DND-41 (cell line): ENCODE data around the gene TGM4.
"Not testable (repeated sequence)": the region's sequence is repeated elsewhere in the genome, so short reads cannot be mapped to it uniquely, and the experiment has no call there.

ENCODE experiments used
- ATAC-seq: fragments of 200-7000 bp; cut with Tn5 transposase; 3 replicates; pipeline ENCODE4 v1.9.1; 2021; ENCODE audit warnings: low read depth; ENCODE audit not compliant: insufficient read depth
- DNase-seq: peaks from one replicate; pipeline ENCODE4 v3.0.0-alpha.2; 2020
- H2AFZ ChIP-seq: 2 replicates; pipeline ENCODE4 v1.6.0; 2012; ENCODE audit warnings: low read depth, low read length
- H3K27ac ChIP-seq: 2 replicates; pipeline ENCODE4 v1.5.1; 2012; ENCODE audit warnings: low read length, inconsistent platforms
- H3K27me3 ChIP-seq: fragments of 200-600 bp; sonication (generic); 2 replicates; pipeline ENCODE4 v1.6.0; 2012; ENCODE audit warnings: low read length, mild to moderate bottlenecking, inconsistent platforms; ENCODE audit not compliant: insufficient read depth, poor library complexity
- H3K36me3 ChIP-seq: 2 replicates; pipeline ENCODE4 v1.5.1; 2012; ENCODE audit warnings: low read length, inconsistent platforms; ENCODE audit not compliant: insufficient read depth
- H3K4me1 ChIP-seq: 2 replicates; pipeline ENCODE4 v1.5.1; 2012; ENCODE audit warnings: mild to moderate bottlenecking, low read length; ENCODE audit not compliant: insufficient read depth
- H3K4me2 ChIP-seq: 2 replicates; pipeline ENCODE4 v1.6.0; 2012; ENCODE audit warnings: mild to moderate bottlenecking, moderate library complexity, low read length, inconsistent platforms; ENCODE audit not compliant: insufficient read depth
- H3K4me3 ChIP-seq, 2 experiments: fragments of 200-600 bp in 1 of 2; shearing (Covaris generic) in 1 of 2; 2 replicates each; pipeline ENCODE4 v1.5.1; 2012 to 2016; ENCODE audit warnings: inconsistent platforms in 2 of 2, low read length in 2 of 2, mild to moderate bottlenecking in 2 of 2, low read depth in 1 of 2, moderate library complexity in 1 of 2
- H3K79me2 ChIP-seq: 2 replicates; pipeline ENCODE4 v1.6.0; 2012; ENCODE audit warnings: low read length, inconsistent platforms; ENCODE audit not compliant: insufficient read depth
- H3K9ac ChIP-seq: 2 replicates; pipeline ENCODE4 v1.6.0; 2012; ENCODE audit warnings: low read depth, mild to moderate bottlenecking, inconsistent platforms, low read length, moderate library complexity
- H3K9me3 ChIP-seq: 2 replicates; pipeline ENCODE4 v1.5.1; 2012; ENCODE audit warnings: low read length, moderate library complexity, mild to moderate bottlenecking, inconsistent platforms; ENCODE audit not compliant: insufficient read depth, severe bottlenecking
- H4K20me1 ChIP-seq: 2 replicates; pipeline ENCODE4 v1.6.0; 2012; ENCODE audit warnings: low read length; ENCODE audit not compliant: insufficient read depth
- EZH2 ChIP-seq: IDR thresholded peaks from 3 replicates; pipeline ENCODE4 v1.6.1; 2012; ENCODE audit warnings: borderline replicate concordance, low read depth, mild to moderate bottlenecking, moderate library complexity, low read length, inconsistent platforms; ENCODE audit not compliant: severe bottlenecking
- TF ChIP-seq, protein P1 (sequence below): IDR thresholded peaks from 2 replicates; pipeline ENCODE4 v1.5.1; 2012; ENCODE audit warnings: borderline replicate concordance, low read length, moderate library complexity, mild to moderate bottlenecking; ENCODE audit not compliant: poor library complexity, severe bottlenecking; ENCODE audit errors: extremely low read depth

Gene TGM4

DNA sequence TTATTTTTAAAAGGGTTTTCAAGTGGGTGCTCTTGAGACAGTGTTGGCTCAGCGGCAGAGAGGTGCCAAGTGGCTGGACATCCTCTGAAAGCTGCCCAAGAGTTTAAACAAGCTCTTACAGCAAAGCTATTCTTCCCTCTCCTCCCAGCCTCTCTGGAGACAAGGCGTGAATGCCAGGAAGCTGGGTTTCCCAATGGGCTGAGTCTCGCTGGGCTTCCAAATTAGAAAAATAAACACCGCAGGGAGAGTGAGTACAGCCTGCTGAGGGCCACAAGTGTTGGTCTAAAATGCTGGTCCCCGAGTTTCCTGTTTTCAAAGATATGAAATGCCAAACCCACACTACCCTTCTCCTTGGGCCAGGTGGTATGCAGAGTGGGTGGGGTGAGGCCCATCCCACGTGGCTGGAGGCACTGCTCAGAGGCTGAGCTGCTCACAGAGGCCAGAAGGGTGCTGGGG lies 65.2 kb downstream of the TGM4 start:
- Histone ChIP-seq H3K27ac (no peak overlapping the region), H4K20me1 (no peaks in the 10 kb centered on the region), H3K27me3 (no peaks in the 10 kb centered on the region), H3K4me3 (no peak overlapping the region), H3K4me2 (no peak overlapping the region), H3K9me3 (no peaks in the 10 kb centered on the region), H3K4me1 (no peaks in the 10 kb centered on the region), H3K36me3 (peaks cover 64% of the 10 kb centered on the region), H3K9ac (no peak overlapping the region), H2AFZ (no peak overlapping the region), H3K79me2 (no peaks in the 10 kb centered on the region)
- ATAC-seq (no peak), DNase-seq (no peak)
- TF ChIP-seq, protein P1, sequence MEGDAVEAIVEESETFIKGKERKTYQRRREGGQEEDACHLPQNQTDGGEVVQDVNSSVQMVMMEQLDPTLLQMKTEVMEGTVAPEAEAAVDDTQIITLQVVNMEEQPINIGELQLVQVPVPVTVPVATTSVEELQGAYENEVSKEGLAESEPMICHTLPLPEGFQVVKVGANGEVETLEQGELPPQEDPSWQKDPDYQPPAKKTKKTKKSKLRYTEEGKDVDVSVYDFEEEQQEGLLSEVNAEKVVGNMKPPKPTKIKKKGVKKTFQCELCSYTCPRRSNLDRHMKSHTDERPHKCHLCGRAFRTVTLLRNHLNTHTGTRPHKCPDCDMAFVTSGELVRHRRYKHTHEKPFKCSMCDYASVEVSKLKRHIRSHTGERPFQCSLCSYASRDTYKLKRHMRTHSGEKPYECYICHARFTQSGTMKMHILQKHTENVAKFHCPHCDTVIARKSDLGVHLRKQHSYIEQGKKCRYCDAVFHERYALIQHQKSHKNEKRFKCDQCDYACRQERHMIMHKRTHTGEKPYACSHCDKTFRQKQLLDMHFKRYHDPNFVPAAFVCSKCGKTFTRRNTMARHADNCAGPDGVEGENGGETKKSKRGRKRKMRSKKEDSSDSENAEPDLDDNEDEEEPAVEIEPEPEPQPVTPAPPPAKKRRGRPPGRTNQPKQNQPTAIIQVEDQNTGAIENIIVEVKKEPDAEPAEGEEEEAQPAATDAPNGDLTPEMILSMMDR: no peak
- no peak for TF ChIP-seq EZH2

- H3K36me3 ChIP-seq: peaks cover 67% of the 10 kb centered on the region
- H3K9me3 ChIP-seq: no peaks in the 10 kb centered on the region
- no peak overlapping the region for H2AFZ ChIP-seq
- H4K20me1 ChIP-seq: 0 out of 2 replicates have a peak, but pooled peaks cover 4% of the 10 kb centered on the region
- DNase-seq (no peak), ATAC-seq (no peak)
- no peaks in the 10 kb centered on the region for H3K79me2 ChIP-seq
- TF ChIP-seq EZH2: no peak
- TF ChIP-seq, protein P1: no peak
- no peak overlapping the region for H3K4me3 ChIP-seq
- H3K27me3 ChIP-seq: no peaks in the 10 kb centered on the region
- H3K4me2 ChIP-seq: no peak overlapping the region
- no peaks in the 10 kb centered on the region for H3K4me1 ChIP-seq
- no peak overlapping the region for H3K27ac ChIP-seq
- H3K9ac ChIP-seq: no peak overlapping the region
These were observed 68.0 kb downstream of the TGM4 start for GRCh38 chr3:44942202-44942921.

- no peak for ATAC-seq
- H4K20me1 ChIP-seq: peaks cover 22% of the 10 kb centered on the region; the same call in 1 of the 2 replicates
- H3K4me2 ChIP-seq: no peak overlapping the region
- H3K79me2 ChIP-seq: peaks cover 3% of the 10 kb centered on the region; the same call in 1 of the 2 replicates
- TF ChIP-seq, protein P1: no peak
- TF ChIP-seq EZH2: no peak
- H3K4me1 ChIP-seq: no peaks in the 10 kb centered on the region
- H2AFZ ChIP-seq: no peak overlapping the region
- no peak overlapping the region for H3K4me3 ChIP-seq
- H3K27ac ChIP-seq: no peak overlapping the region
- no peaks in the 10 kb centered on the region for H3K27me3 ChIP-seq
- no peak overlapping the region for H3K9ac ChIP-seq
- no peak for DNase-seq
- H3K9me3 ChIP-seq: no peaks in the 10 kb centered on the region
- peaks cover 20% of the 10 kb centered on the region for H3K36me3 ChIP-seq
These were observed 73.8 kb downstream of the TGM4 start for GRCh38 chr3:44948239-44948638.

DNA sequence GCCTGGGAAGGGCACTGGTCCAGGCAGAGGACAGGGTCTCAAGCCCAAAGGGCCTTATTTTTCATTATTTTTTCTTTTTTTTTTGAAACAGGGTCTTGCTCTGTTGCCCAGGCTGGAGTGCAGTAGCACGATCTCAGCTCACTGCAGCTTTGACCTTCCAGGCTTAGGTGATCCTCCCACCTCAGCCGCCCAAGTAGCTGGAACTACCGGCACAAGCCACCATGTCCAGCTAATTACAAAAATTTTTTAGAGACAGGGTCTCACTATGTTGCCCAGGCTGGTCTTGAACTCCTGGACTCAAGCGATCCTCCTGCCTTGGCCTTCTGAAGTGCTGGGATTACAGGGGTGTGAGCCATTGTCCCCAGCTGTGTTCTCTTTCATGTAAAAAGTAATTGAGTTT lies 75.4 kb downstream of the TGM4 start:
- not testable (repeated sequence) for H2AFZ ChIP-seq, H3K79me2 ChIP-seq, H3K4me1 ChIP-seq, H3K4me2 ChIP-seq, H3K9me3 ChIP-seq, ATAC-seq, H3K27ac ChIP-seq, H3K4me3 ChIP-seq, H3K9ac ChIP-seq, DNase-seq, H3K27me3 ChIP-seq
- peaks cover 28% of the 10 kb centered on the region for H3K36me3 ChIP-seq
- peaks cover 22% of the 10 kb centered on the region; the same call in 1 of the 2 replicates for H4K20me1 ChIP-seq
